Caco-2 (cell line): ENCODE data around the gene DPH2. TPM values are rescaled to one million over a fixed set of nuclear protein-coding genes. Genes with fewer than 3 reads are reported as not detected.

Experiments
- BruUV-seq: library from RNA; stranded (reverse); fragments of 400-500 nt; replicated peaks from 2 replicates; lab custom pipeline; 2021; lab: Mats Ljungman, UMichigan
- CTCF ChIA-PET: fragments of 300-600 bp; sonication (Branson Sonifier 250); formaldehyde crosslinking; loops from one replicate; lab custom pipeline; 2022; ENCODE audit warnings: antibody characterized with exemption; lab: Charles Lee
- POLR2A ChIA-PET: fragments of 300-600 bp; sonication (Branson Sonifier 250); formaldehyde crosslinking; loops from one replicate; lab custom pipeline; 2022; ENCODE audit warnings: antibody characterized with exemption; lab: Charles Lee
- DNase-seq, 2 experiments: peaks; one replicate each; pipeline versions ENCODE4 v3.0.0 to v3.0.0-alpha.2; 2020 to 2022
- H3K27me3 ChIP-seq: replicated peaks from 2 replicates; pipeline ENCODE4 v1.6.0; 2011; ENCODE audit warnings: low read length; ENCODE audit not compliant: control insufficient read depth, insufficient read depth
- H3K36me3 ChIP-seq: 2 replicates; pipeline ENCODE4 v1.5.1; 2011; ENCODE audit warnings: low read length; ENCODE audit not compliant: control insufficient read depth, insufficient read depth
- H3K4me1 ChIP-seq: fragments of 250-450 bp; sonication (Bioruptor Pico); 2 replicates; pipeline ENCODE4 v1.5.1; 2020; ENCODE audit warnings: mild to moderate bottlenecking
- H3K4me3 ChIP-seq: 2 replicates; pipeline ENCODE4 v1.5.1; 2011; ENCODE audit warnings: low read depth, mild to moderate bottlenecking, control low read depth, low read length
- H3K9me3 ChIP-seq: fragments of 250-450 bp; sonication (Bioruptor Pico); 2 replicates; pipeline ENCODE4 v1.5.1; 2020; ENCODE audit warnings: mild to moderate bottlenecking, moderate library complexity
- H3K27ac Mint-ChIP-seq: one replicate; pipeline ENCODE4 v1.8.0; 2022; ENCODE audit warnings: mixed read lengths; ENCODE audit not compliant: unreplicated experiment
- H3K27me3 Mint-ChIP-seq: one replicate; pipeline ENCODE4 v1.8.0; 2022; ENCODE audit warnings: mixed read lengths; ENCODE audit not compliant: insufficient read depth, unreplicated experiment
- H3K36me3 Mint-ChIP-seq: one replicate; pipeline ENCODE4 v1.8.0; 2022; ENCODE audit warnings: mild to moderate bottlenecking, mixed read lengths; ENCODE audit not compliant: insufficient read depth, unreplicated experiment
- H3K4me1 Mint-ChIP-seq: one replicate; pipeline ENCODE4 v1.8.0; 2022; ENCODE audit warnings: low read depth, mixed read lengths; ENCODE audit not compliant: unreplicated experiment
- H3K4me3 Mint-ChIP-seq: one replicate; pipeline ENCODE4 v1.8.0; 2022; ENCODE audit warnings: mild to moderate bottlenecking, moderate library complexity, mixed read lengths; ENCODE audit not compliant: unreplicated experiment
- H3K9me3 Mint-ChIP-seq: one replicate; pipeline ENCODE4 v1.8.0; 2022; ENCODE audit warnings: mixed read lengths; ENCODE audit not compliant: unreplicated experiment
- intact Hi-C: fragments of 100-400 bp; cut with micrococcal nuclease; formaldehyde crosslinking; loops from one replicate; pipeline ENCODE4 v1.10.0; 2022; ENCODE audit not compliant: unreplicated experiment
- total RNA-seq: library from RNA; stranded (reverse); gene quantifications from 2 replicates; pipeline ENCODE4 v1.2.3, GENCODE V29; 2022
- TF ChIP-seq, protein P1 (sequence below), 2 experiments: fragments of 200-600 bp in 1 of 2; IDR thresholded peaks; 1 replicate in 1 of 2; 2 replicates in 1 of 2; pipeline versions ENCODE4 v1.5.1 to v1.8.0; 2011 to 2022; ENCODE audit warnings: antibody characterized with exemption in 1 of 2, control low read depth in 1 of 2, inconsistent platforms in 1 of 2, low read depth in 1 of 2, low read length in 1 of 2, mild to moderate bottlenecking in 1 of 2, moderate library complexity in 1 of 2; ENCODE audit not compliant: insufficient read depth in 1 of 2, severe bottlenecking in 1 of 2, unreplicated experiment in 1 of 2

Gene DPH2
- total RNA-seq, 1 experiment from 2014 or later: 29.0 TPM

DNA sequence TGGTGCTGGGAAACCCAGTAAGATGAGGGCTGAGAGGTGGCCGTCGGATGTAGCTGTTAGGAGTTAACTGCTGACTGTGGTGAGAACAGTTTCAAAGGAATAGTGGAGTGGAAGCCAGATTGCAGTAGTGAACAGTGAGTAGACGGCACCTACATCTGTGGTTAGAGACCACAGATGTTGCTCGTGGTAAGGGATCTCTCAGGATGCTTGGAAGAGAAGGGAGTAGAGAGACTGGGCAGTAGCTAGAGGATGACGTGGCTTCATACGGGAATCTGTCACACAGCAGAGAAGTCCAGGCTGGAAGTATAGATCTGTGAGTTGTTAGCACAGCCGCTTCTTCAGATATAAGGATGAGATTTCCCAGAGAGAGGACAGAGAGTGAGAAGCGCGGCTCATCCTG is 44.0 kb upstream of the DPH2 start:
- Mint-ChIP-seq H3K36me3 (no peaks in the 10 kb centered on the region), H3K27ac (no peak overlapping the region), H3K4me3 (no peak overlapping the region), H3K4me1 (peaks cover 8% of the 10 kb centered on the region), H3K9me3 (no peaks in the 10 kb centered on the region), H3K27me3 (no peaks in the 10 kb centered on the region)
- TF ChIP-seq, protein P1, sequence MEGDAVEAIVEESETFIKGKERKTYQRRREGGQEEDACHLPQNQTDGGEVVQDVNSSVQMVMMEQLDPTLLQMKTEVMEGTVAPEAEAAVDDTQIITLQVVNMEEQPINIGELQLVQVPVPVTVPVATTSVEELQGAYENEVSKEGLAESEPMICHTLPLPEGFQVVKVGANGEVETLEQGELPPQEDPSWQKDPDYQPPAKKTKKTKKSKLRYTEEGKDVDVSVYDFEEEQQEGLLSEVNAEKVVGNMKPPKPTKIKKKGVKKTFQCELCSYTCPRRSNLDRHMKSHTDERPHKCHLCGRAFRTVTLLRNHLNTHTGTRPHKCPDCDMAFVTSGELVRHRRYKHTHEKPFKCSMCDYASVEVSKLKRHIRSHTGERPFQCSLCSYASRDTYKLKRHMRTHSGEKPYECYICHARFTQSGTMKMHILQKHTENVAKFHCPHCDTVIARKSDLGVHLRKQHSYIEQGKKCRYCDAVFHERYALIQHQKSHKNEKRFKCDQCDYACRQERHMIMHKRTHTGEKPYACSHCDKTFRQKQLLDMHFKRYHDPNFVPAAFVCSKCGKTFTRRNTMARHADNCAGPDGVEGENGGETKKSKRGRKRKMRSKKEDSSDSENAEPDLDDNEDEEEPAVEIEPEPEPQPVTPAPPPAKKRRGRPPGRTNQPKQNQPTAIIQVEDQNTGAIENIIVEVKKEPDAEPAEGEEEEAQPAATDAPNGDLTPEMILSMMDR (IDR thresholded peaks at IDR 0.05; ENCODE audit: insufficient read depth in 1 of 2, low read depth in 1 of 2, low read length in 1 of 2, severe bottlenecking in 1 of 2, unreplicated experiment in 1 of 2): no peak
- no peaks in the 10 kb centered on the region for H3K27me3 ChIP-seq
- no peaks in the 10 kb centered on the region for H3K4me1 ChIP-seq
- POLR2A ChIA-PET: no interaction called here
- CTCF ChIA-PET: interaction anchor here (0.7 kb wide), 1 partner anchor 162 kb away, joined by 3 read pairs; no protein-coding TSS in a partner anchor
- no peaks in the 10 kb centered on the region for H3K9me3 ChIP-seq
- no peak for DNase-seq
- no peaks in the 10 kb centered on the region for H3K36me3 ChIP-seq
- H3K4me3 ChIP-seq: no peak overlapping the region
- no TSS peak for BruUV-seq
- intact Hi-C loops: no loop called here

DNA sequence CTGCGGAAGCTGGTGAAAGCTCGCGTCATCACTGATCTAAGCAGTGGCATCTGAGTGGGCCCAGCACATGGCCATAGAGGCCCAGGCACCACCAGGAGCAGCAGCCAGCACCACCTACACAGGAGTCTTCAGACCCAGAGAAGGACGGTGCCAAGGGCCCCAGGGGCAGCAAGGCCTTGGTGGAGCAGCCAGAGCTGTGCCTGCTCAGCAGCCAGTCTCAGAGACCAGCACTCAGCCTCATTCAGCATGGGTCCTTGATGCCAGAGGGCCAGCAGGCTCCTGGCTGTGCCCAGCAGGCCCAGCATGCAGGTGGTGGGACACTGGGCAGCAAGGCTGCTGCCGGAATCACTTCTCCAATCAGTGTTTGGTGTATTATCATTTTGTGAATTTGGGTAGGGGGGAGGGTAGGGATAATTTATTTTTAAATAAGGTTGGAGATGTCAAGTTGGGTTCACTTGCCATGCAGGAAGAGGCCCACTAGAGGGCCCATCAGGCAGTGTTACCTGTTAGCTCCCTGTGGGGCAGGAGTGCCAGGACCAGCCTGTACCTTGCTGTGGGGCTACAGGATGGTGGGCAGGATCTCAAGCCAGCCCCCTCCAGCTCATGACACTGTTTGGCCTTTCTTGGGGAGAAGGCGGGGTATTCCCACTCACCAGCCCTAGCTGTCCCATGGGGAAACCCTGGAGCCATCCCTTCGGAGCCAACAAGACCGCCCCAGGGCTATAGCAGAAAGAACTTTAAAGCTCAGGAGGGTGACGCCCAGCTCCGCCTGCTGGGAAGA is 39.5 kb upstream of the DPH2 start:
- H3K27me3 ChIP-seq: no peaks in the 10 kb centered on the region
- H3K36me3 ChIP-seq: no peaks in the 10 kb centered on the region
- BruUV-seq: no TSS peak
- ChIA-PET CTCF (interaction anchor here (0.7 to 1.3 kb wide), 3 partner anchors 15 to 166 kb away, joined by 3 to 10 read pairs (median 3); no protein-coding TSS in a partner anchor), POLR2A (no interaction called here)
- H3K9me3 Mint-ChIP-seq: no peaks in the 10 kb centered on the region
- intact Hi-C loops: no loop called here
- no peak for DNase-seq
- H3K9me3 ChIP-seq: no peaks in the 10 kb centered on the region
- H3K4me1 ChIP-seq: peaks cover under 1% of the 10 kb centered on the region; the same call in 1 of the 2 replicates
- no peaks in the 10 kb centered on the region for H3K27me3 Mint-ChIP-seq
- H3K36me3 Mint-ChIP-seq: no peaks in the 10 kb centered on the region
- no peak overlapping the region for H3K4me3 Mint-ChIP-seq
- H3K4me3 ChIP-seq: no peak overlapping the region
- TF ChIP-seq, protein P1 (IDR thresholded peaks at IDR 0.05; ENCODE audit: insufficient read depth in 1 of 2, low read depth in 1 of 2, low read length in 1 of 2, severe bottlenecking in 1 of 2, unreplicated experiment in 1 of 2): peak; percentile 42 to 52
- no peaks in the 10 kb centered on the region for H3K4me1 Mint-ChIP-seq
- H3K27ac Mint-ChIP-seq: no peak overlapping the region

DNA sequence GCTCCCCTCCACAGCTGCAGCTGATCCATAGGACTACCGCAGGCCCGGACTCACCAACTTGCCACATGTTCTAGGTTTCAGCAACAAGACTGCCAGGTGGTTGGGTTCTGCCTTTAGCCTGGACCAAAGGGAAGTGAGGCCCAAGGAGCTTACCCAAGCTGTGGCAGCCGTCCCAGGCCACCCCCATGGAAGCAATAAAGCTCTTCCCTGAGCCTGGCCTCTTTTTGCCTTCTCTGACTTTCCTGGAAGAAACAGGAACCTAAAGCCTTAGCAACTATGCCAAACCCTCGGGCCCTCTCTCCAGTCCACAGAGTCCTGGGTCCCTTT is 38.9 kb upstream of the DPH2 start:
- TF ChIP-seq, protein P1 (IDR thresholded peaks at IDR 0.05; ENCODE audit: insufficient read depth in 1 of 2, low read depth in 1 of 2, low read length in 1 of 2, severe bottlenecking in 1 of 2, unreplicated experiment in 1 of 2): no peak
- CTCF ChIA-PET: interaction anchor here (1.3 kb wide), 2 partner anchors 15 to 167 kb away, joined by 3 to 10 read pairs; no protein-coding TSS in a partner anchor
- H3K27ac Mint-ChIP-seq: no peak overlapping the region
- Histone ChIP-seq H3K4me1 (peaks cover 5% of the 10 kb centered on the region), H3K36me3 (no peaks in the 10 kb centered on the region), H3K4me3 (no peak overlapping the region), H3K9me3 (no peaks in the 10 kb centered on the region), H3K27me3 (no peaks in the 10 kb centered on the region)
- POLR2A ChIA-PET: no interaction called here
- intact Hi-C loops: no loop called here
- no peaks in the 10 kb centered on the region for H3K36me3 Mint-ChIP-seq
- no peaks in the 10 kb centered on the region for H3K9me3 Mint-ChIP-seq
- H3K27me3 Mint-ChIP-seq: no peaks in the 10 kb centered on the region
- DNase-seq: no peak
- no peak overlapping the region for H3K4me3 Mint-ChIP-seq
- no TSS peak for BruUV-seq
- H3K4me1 Mint-ChIP-seq: no peaks in the 10 kb centered on the region
